ENCODE data around the gene AQP3. TPM values are rescaled to one million over a fixed set of nuclear protein-coding genes. Genes with fewer than 3 reads are reported as not detected.

Gene AQP3
- polyA plus RNA-seq, 1 donor (not counting 4 experiments of a cell fraction or from before 2014, with no cell fraction given): 239 TPM

DNA sequence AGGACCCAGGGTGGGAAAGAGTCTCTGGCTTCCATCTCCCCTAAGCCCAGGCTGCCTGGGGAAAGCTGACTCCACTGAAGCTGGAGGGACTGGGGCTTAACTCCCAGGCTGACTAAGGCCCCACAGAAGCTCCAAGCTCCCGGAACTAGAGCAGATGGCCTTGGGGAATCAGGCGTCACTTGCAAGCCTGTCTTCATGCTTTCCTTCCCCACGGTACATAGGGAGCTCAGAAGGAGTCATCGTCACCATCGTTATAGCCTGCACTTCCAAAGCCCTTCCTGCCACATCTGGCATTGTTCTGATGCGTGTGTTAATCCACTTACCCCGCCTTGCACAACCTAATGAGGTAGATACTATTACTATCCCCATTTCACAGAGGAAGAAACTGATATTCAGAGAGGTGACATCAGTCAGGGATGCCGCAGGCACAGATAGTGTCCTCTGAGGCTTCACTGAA lies 11.5 kb downstream of the AQP3 start:
- FAIRE-seq: no peak
- no peak overlapping the region for H3K9ac ChIP-seq (ENCODE audit: control insufficient read depth, extremely low read depth, insufficient read depth, low read length)
- peaks cover 30% of the 10 kb centered on the region for H3K4me1 ChIP-seq (ENCODE audit: control insufficient read depth, extremely low read depth, insufficient read depth, low read length)

GRCh38 chr9:33434317-33435105 lies 12.9 kb downstream of the AQP3 start:
- Histone ChIP-seq H3K4me2 (ENCODE audit: control insufficient read depth, extremely low read depth, insufficient read depth, low read depth, low read length) (no peak overlapping the region), H2AFZ (ENCODE audit: control insufficient read depth, low read length) (no peak overlapping the region), H3K36me3 (ENCODE audit: control insufficient read depth in 2 of 2, extremely low read depth in 1 of 2, insufficient read depth in 2 of 2, low read length in 2 of 2) (no peaks in the 10 kb centered on the region), H3K27ac (ENCODE audit: control insufficient read depth, insufficient read depth, low read length) (no peak overlapping the region), H3K4me3 (ENCODE audit: control insufficient read depth in 2 of 3, extremely low read depth in 1 of 3, insufficient read depth in 2 of 3, low read depth in 1 of 3, low read length in 3 of 3) (no peak overlapping the region), H3K27me3 (ENCODE audit: control insufficient read depth, extremely low read depth, insufficient read depth, low read length) (no peaks in the 10 kb centered on the region), H3K9me3 (ENCODE audit: control insufficient read depth, low read depth, low read length) (no peaks in the 10 kb centered on the region), H3K79me2 (ENCODE audit: control insufficient read depth, insufficient read depth, low read length) (no peaks in the 10 kb centered on the region), H3K4me1 (ENCODE audit: control insufficient read depth, extremely low read depth, insufficient read depth, low read length) (peaks cover 25% of the 10 kb centered on the region), H3K9me1 (ENCODE audit: control insufficient read depth, extremely low read depth, insufficient read depth, low read length) (no peaks in the 10 kb centered on the region), H4K20me1 (ENCODE audit: control insufficient read depth, extremely low read depth, insufficient read depth, low read length) (no peaks in the 10 kb centered on the region), H3K9ac (ENCODE audit: control insufficient read depth, extremely low read depth, insufficient read depth, low read length) (no peak overlapping the region)
- dilution Hi-C loops (cut with MboI; ENCODE audit: extremely low pct_ligation_motif_present, low sequenced_read_pairs): no loop called here
- FAIRE-seq (no peak), DNase-seq (ENCODE audit: low read depth, low spot score) (no peak)
- TF ChIP-seq EZH2 (IDR thresholded peaks at IDR 0.05; ENCODE audit: low read length) (no peak), CTCF (optimal IDR thresholded peaks at IDR 0.05 in 1 of 3, IDR thresholded peaks at IDR 0.05 in 1 of 3, conservative IDR thresholded peaks at IDR 0.05 in 1 of 3; ENCODE audit: extremely low read depth in 1 of 3, insufficient read depth in 2 of 3, low read length in 3 of 3) (no peak)

More for the DNA sequence above, 11.5 kb downstream of the AQP3 start:
- Histone ChIP-seq H3K36me3 (ENCODE audit: control insufficient read depth in 2 of 2, extremely low read depth in 1 of 2, insufficient read depth in 2 of 2, low read length in 2 of 2) (peaks cover 0 to 5% of the 10 kb centered on the region in 2 experiments), H3K4me2 (ENCODE audit: control insufficient read depth, extremely low read depth, insufficient read depth, low read depth, low read length) (no peak overlapping the region), H2AFZ (ENCODE audit: control insufficient read depth, low read length) (no peak overlapping the region), H3K9me3 (ENCODE audit: control insufficient read depth, low read depth, low read length) (no peaks in the 10 kb centered on the region), H3K27ac (ENCODE audit: control insufficient read depth, insufficient read depth, low read length) (no peak overlapping the region), H4K20me1 (ENCODE audit: control insufficient read depth, extremely low read depth, insufficient read depth, low read length) (no peaks in the 10 kb centered on the region), H3K79me2 (ENCODE audit: control insufficient read depth, insufficient read depth, low read length) (no peaks in the 10 kb centered on the region), H3K9me1 (ENCODE audit: control insufficient read depth, extremely low read depth, insufficient read depth, low read length) (peaks cover 2% of the 10 kb centered on the region), H3K27me3 (ENCODE audit: control insufficient read depth, extremely low read depth, insufficient read depth, low read length) (no peaks in the 10 kb centered on the region), H3K4me3 (ENCODE audit: control insufficient read depth in 2 of 3, extremely low read depth in 1 of 3, insufficient read depth in 2 of 3, low read depth in 1 of 3, low read length in 3 of 3) (no peak overlapping the region)
- dilution Hi-C loops (cut with MboI; ENCODE audit: extremely low pct_ligation_motif_present, low sequenced_read_pairs): no loop called here
- TF ChIP-seq EZH2 (IDR thresholded peaks at IDR 0.05; ENCODE audit: low read length): no peak
- TF ChIP-seq CTCF (optimal IDR thresholded peaks at IDR 0.05 in 1 of 3, IDR thresholded peaks at IDR 0.05 in 1 of 3, conservative IDR thresholded peaks at IDR 0.05 in 1 of 3; ENCODE audit: extremely low read depth in 1 of 3, insufficient read depth in 2 of 3, low read length in 3 of 3): no peak
- DNase-seq (ENCODE audit: low read depth, low spot score): no peak

Measured in keratinocyte (primary cell).